ENCODE results near the gene SEC61G.

SEC61G gene

GRCh38 chr7:54799792-54800191 lies 40.8 kb upstream of the SEC61G start:
- Histone ChIP-seq H2AFZ (ENCODE audit: low read depth, low read length, severe bottlenecking) (no peak overlapping the region), H3K9me2 (replicated peaks; ENCODE audit: insufficient read depth, low read length) (no peaks in the 10 kb centered on the region), H3F3A (ENCODE audit: insufficient read depth) (no peaks in the 10 kb centered on the region), H4K20me1 (ENCODE audit: low read depth, low read length) (no peaks in the 10 kb centered on the region), H3K4me3 (ENCODE audit: insufficient read depth, low read length, poor library complexity, severe bottlenecking) (no peak overlapping the region), H3K27me3 (ENCODE audit: low read length) (no peaks in the 10 kb centered on the region), H3K27ac (ENCODE audit: low read depth, low read length) (no peak overlapping the region), H3K4me2 (ENCODE audit: low read depth, low read length, poor library complexity, severe bottlenecking) (no peak overlapping the region), H3K9ac (ENCODE audit: low read length) (no peak overlapping the region), H3K79me2 (ENCODE audit: insufficient read depth, low read length) (no peaks in the 10 kb centered on the region), H3K9me3 (ENCODE audit: insufficient read depth, low read length) (no peaks in the 10 kb centered on the region), H3K36me3 (ENCODE audit: low read length) (no peaks in the 10 kb centered on the region)
- TF ChIP-seq CTCF (IDR thresholded peaks at IDR 0.05; ENCODE audit: insufficient read depth, low read length, poor library complexity, severe bottlenecking) (no peak), EZH2phosphoT487 (conservative IDR thresholded peaks at IDR 0.05; ENCODE audit: low read length) (no peak)

GRCh38 chr7:54798530-54798929 lies 39.5 kb upstream of the SEC61G start:
- Histone ChIP-seq H3K4me3 (ENCODE audit: insufficient read depth, low read length, poor library complexity, severe bottlenecking) (no peak overlapping the region), H3K36me3 (ENCODE audit: low read length) (no peaks in the 10 kb centered on the region)

GRCh38 chr7:54796853-54797252 lies 37.8 kb upstream of the SEC61G start:
- no peak for TF ChIP-seq EZH2phosphoT487 (conservative IDR thresholded peaks at IDR 0.05; ENCODE audit: low read length)
- no peak for TF ChIP-seq CTCF (IDR thresholded peaks at IDR 0.05; ENCODE audit: insufficient read depth, low read length, poor library complexity, severe bottlenecking)

More at GRCh38 chr7:54798530-54798929, 39.5 kb upstream of the SEC61G start:
- no peak overlapping the region for H2AFZ ChIP-seq (ENCODE audit: low read depth, low read length, severe bottlenecking)
- TF ChIP-seq CTCF (IDR thresholded peaks at IDR 0.05; ENCODE audit: insufficient read depth, low read length, poor library complexity, severe bottlenecking) (no peak), EZH2phosphoT487 (conservative IDR thresholded peaks at IDR 0.05; ENCODE audit: low read length) (no peak)
- H3K9ac ChIP-seq (ENCODE audit: low read length), result no peak overlapping the region
- H3F3A ChIP-seq (ENCODE audit: insufficient read depth), result no peaks in the 10 kb centered on the region
- H3K9me2 ChIP-seq (replicated peaks; ENCODE audit: insufficient read depth, low read length), result no peaks in the 10 kb centered on the region
- no peaks in the 10 kb centered on the region for H4K20me1 ChIP-seq (ENCODE audit: low read depth, low read length)
- no peaks in the 10 kb centered on the region for H3K9me3 ChIP-seq (ENCODE audit: insufficient read depth, low read length)
- no peak overlapping the region for H3K27ac ChIP-seq (ENCODE audit: low read depth, low read length)
- H3K79me2 ChIP-seq (ENCODE audit: insufficient read depth, low read length), result no peaks in the 10 kb centered on the region
- H3K27me3 ChIP-seq (ENCODE audit: low read length), result no peaks in the 10 kb centered on the region
- H3K4me2 ChIP-seq (ENCODE audit: low read depth, low read length, poor library complexity, severe bottlenecking), result no peak overlapping the region

More at GRCh38 chr7:54796853-54797252, 37.8 kb upstream of the SEC61G start:
- H3K9me3 ChIP-seq (ENCODE audit: insufficient read depth, low read length), result no peaks in the 10 kb centered on the region
- no peak overlapping the region for H3K4me2 ChIP-seq (ENCODE audit: low read depth, low read length, poor library complexity, severe bottlenecking)
- H2AFZ ChIP-seq (ENCODE audit: low read depth, low read length, severe bottlenecking), result no peak overlapping the region
- no peak overlapping the region for H3K27ac ChIP-seq (ENCODE audit: low read depth, low read length)
- H3K9me2 ChIP-seq (replicated peaks; ENCODE audit: insufficient read depth, low read length), result no peaks in the 10 kb centered on the region
- no peaks in the 10 kb centered on the region for H3K36me3 ChIP-seq (ENCODE audit: low read length)
- no peak overlapping the region for H3K4me3 ChIP-seq (ENCODE audit: insufficient read depth, low read length, poor library complexity, severe bottlenecking)
- H3K79me2 ChIP-seq (ENCODE audit: insufficient read depth, low read length), result no peaks in the 10 kb centered on the region
- no peaks in the 10 kb centered on the region for H4K20me1 ChIP-seq (ENCODE audit: low read depth, low read length)
- no peaks in the 10 kb centered on the region for H3K27me3 ChIP-seq (ENCODE audit: low read length)
- no peak overlapping the region for H3K9ac ChIP-seq (ENCODE audit: low read length)
- no peaks in the 10 kb centered on the region for H3F3A ChIP-seq (ENCODE audit: insufficient read depth)
